HG02763 (cell line): ENCODE results near the gene KCNJ12.
"Not testable (repeated sequence)": the region's sequence is repeated elsewhere in the genome, so short reads cannot be mapped to it uniquely, and the experiment has no call there.

Experiments
- ATAC-seq: cut with Tn5 transposase; IDR thresholded peaks from one replicate; pipeline ENCODE4 v1.9.1; 2021; ENCODE audit warnings: mild to moderate bottlenecking, moderate library complexity; ENCODE audit not compliant: unreplicated experiment

KCNJ12 gene

GRCh38 chr17:21418446-21419298, 42.5 kb downstream of the KCNJ12 start:
- no peak for ATAC-seq

- ATAC-seq: no peak
These were observed 43.4 kb downstream of the KCNJ12 start for GRCh38 chr17:21419299-21420239.

GRCh38 chr17:21420503-21421090, 44.4 kb downstream of the KCNJ12 start:
- not testable (repeated sequence) for ATAC-seq

- ATAC-seq: not testable (repeated sequence)
These were observed 45.5 kb downstream of the KCNJ12 start for GRCh38 chr17:21421421-21422310.

- not testable (repeated sequence) for ATAC-seq
These were observed 46.4 kb downstream of the KCNJ12 start for GRCh38 chr17:21422311-21423189.

- ATAC-seq: not testable (repeated sequence)
These were observed 47.0 kb downstream of the KCNJ12 start for GRCh38 chr17:21423190-21423493.

- ATAC-seq: not testable (repeated sequence)
These were observed 48.5 kb downstream of the KCNJ12 start for GRCh38 chr17:21424697-21425096.

- ATAC-seq: no peak
These were observed 49.2 kb downstream of the KCNJ12 start for GRCh38 chr17:21425321-21425720.

GRCh38 chr17:21425736-21426135, 49.6 kb downstream of the KCNJ12 start:
- ATAC-seq: no peak

GRCh38 chr17:21426246-21426645, 50.1 kb downstream of the KCNJ12 start:
- not testable (repeated sequence) for ATAC-seq

- not testable (repeated sequence) for ATAC-seq
These were observed 50.7 kb downstream of the KCNJ12 start for GRCh38 chr17:21426876-21427275.

- not testable (repeated sequence) for ATAC-seq
These were observed 51.6 kb downstream of the KCNJ12 start for GRCh38 chr17:21427727-21428126.

- not testable (repeated sequence) for ATAC-seq
These were observed 52.7 kb downstream of the KCNJ12 start for GRCh38 chr17:21428752-21429424.

- ATAC-seq: not testable (repeated sequence)
These were observed 53.9 kb downstream of the KCNJ12 start for GRCh38 chr17:21429921-21430628.

- ATAC-seq: not testable (repeated sequence)
These were observed 57.8 kb downstream of the KCNJ12 start for GRCh38 chr17:21433971-21434370.

- not testable (repeated sequence) for ATAC-seq
These were observed 58.8 kb downstream of the KCNJ12 start for GRCh38 chr17:21434976-21435375.

- not testable (repeated sequence) for ATAC-seq
These were observed 60.3 kb downstream of the KCNJ12 start for GRCh38 chr17:21436481-21436880.
